ENCODE data around the gene CCT6B. TPM values are rescaled to one million over a fixed set of nuclear protein-coding genes. Genes with fewer than 3 reads are reported as not detected.
"Not testable (repeated sequence)": the region's sequence is repeated elsewhere in the genome, so short reads cannot be mapped to it uniquely, and the experiment has no call there.

The CCT6B gene
- total RNA-seq, 2 experiments from 2014 or later = 0.83 to 1.1 TPM

- DNase-seq = peak; percentile 95
- CTCF ChIA-PET = interaction anchor here (0.6 to 5.5 kb wide), 9 partner anchors 13 to 780 kb away, joined by 3 to 30 read pairs (median 5); partner anchors contain the start of genes RAD51D and RFFL
- Mint-ChIP-seq H3K4me3 (peak within 1 kb of the TSS; percentile 91), H3K27me3 (ENCODE audit: low read depth) (no peaks in the 10 kb centered on the region), H3K4me1 (ENCODE audit: low read depth) (peaks cover 34% of the 10 kb centered on the region), H3K9me3 (ENCODE audit: insufficient read depth) (no peaks in the 10 kb centered on the region), H3K27ac (peak within 1 kb of the TSS; percentile 97), H3K36me3 (ENCODE audit: low read depth) (peaks cover 16% of the 10 kb centered on the region)
- POLR2A ChIA-PET = interaction anchor here (0.6 to 3.4 kb wide), 8 partner anchors 14 to 278 kb away, joined by 3 to 23 read pairs (median 6); partner anchors contain the start of genes CCT6B, RFFL and ZNF830
- peak; percentile 87 for ATAC-seq
Observed at GRCh38 chr17:34980353-34980680, 19.1 kb upstream of the CCT6B start, which contains the start of gene LIG3. Gene LIG3 (plus strand): TSS chr17:34980512. CDS start chr17:34983006, 2,494 bp downstream.

DNA sequence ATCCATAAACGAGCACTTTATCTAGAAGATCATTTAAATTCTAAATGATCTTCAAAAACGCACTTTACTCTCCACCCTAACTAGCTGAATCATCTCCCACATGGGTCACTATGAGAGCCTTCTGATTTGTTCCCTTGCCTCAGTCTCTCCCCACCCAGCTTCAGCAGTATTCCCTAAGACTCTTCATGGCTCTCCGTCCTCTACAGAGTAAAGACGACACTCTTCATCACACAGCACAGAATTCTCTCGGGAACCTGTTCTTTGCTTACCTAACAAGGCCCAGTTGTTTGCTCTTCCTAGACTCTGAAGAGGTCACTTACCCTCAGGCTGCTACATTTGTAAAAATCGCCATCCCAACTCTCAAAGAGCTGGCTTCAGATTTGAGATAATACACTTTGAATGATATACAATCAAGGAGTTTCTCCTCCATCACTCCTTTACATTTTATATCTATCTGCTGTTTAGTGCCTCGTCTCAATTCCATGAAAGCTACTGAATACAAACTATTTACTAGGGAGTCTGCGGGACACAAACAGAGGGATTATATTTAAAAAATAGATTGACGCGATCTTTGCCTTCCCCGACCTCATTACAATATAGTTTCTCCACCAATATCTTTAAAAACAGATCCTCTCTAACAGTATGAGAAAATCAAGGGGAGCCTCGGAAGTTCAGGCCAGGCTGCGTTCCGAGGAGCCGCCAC, 18.5 kb upstream of the CCT6B start:
- Mint-ChIP-seq H3K27me3 (ENCODE audit: low read depth) (no peaks in the 10 kb centered on the region), H3K27ac (peak overlapping the region; percentile 97), H3K4me3 (peak overlapping the region; percentile 91), H3K4me1 (ENCODE audit: low read depth) (peaks cover 39% of the 10 kb centered on the region), H3K9me3 (ENCODE audit: insufficient read depth) (no peaks in the 10 kb centered on the region), H3K36me3 (ENCODE audit: low read depth) (peaks cover 11% of the 10 kb centered on the region)
- CTCF ChIA-PET = interaction anchor here (0.6 to 5.5 kb wide), 7 partner anchors 13 to 779 kb away, joined by 3 to 30 read pairs (median 5); partner anchors contain the start of genes RAD51D and RFFL
- no peak for DNase-seq
- POLR2A ChIA-PET = interaction anchor here (1.0 to 3.4 kb wide), 3 partner anchors 19 to 43 kb away, joined by 4 to 23 read pairs (median 13); partner anchors contain the start of genes CCT6B and ZNF830
- no peak for ATAC-seq

DNA sequence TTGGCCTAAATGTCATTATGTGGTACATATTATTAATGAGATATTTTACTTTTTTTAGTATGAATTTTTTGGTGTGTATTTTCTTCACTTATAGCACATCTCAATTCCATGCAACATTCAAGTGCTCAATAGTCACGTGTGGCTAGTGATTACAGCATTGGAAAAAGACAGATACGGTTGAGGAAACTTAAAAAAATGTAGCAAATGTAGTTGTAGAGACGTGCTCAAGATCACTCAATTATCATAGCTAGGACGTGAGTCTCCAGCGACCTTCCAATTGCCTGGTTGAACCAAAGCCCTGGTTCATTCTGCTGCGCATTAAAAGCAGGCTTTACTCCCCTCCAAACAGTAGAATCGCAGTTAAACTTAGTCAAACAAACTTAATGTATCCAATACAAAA, 17.9 kb upstream of the CCT6B start:
- DNase-seq = no peak
- peaks cover 9% of the 10 kb centered on the region for H3K36me3 Mint-ChIP-seq (ENCODE audit: low read depth)
- no peaks in the 10 kb centered on the region for H3K27me3 Mint-ChIP-seq (ENCODE audit: low read depth)
- no peak overlapping the region for H3K27ac Mint-ChIP-seq
- POLR2A ChIA-PET = interaction anchor here (3.4 kb wide), 1 partner anchor 18 kb away, joined by 23 read pairs; the partner anchor contains the start of genes CCT6B and ZNF830
- H3K4me3 Mint-ChIP-seq = no peak overlapping the region
- no peaks in the 10 kb centered on the region for H3K9me3 Mint-ChIP-seq (ENCODE audit: insufficient read depth)
- CTCF ChIA-PET = interaction anchor here (3.4 to 5.5 kb wide), 2 partner anchors 111 to 140 kb away, joined by 19 to 30 read pairs; partner anchors contain the start of gene RAD51D
- ATAC-seq = no peak
- H3K4me1 Mint-ChIP-seq (ENCODE audit: low read depth) = peaks cover 40% of the 10 kb centered on the region

- Mint-ChIP-seq H3K36me3 (ENCODE audit: low read depth) (no peaks in the 10 kb centered on the region), H3K4me1 (ENCODE audit: low read depth) (peaks cover 23% of the 10 kb centered on the region), H3K4me3 (no peak overlapping the region), H3K9me3 (ENCODE audit: insufficient read depth) (no peaks in the 10 kb centered on the region), H3K27ac (no peak overlapping the region), H3K27me3 (ENCODE audit: low read depth) (no peaks in the 10 kb centered on the region)
- CTCF ChIA-PET = interaction anchor here (1.3 to 2.7 kb wide), 2 partner anchors 114 to 144 kb away, joined by 3 to 12 read pairs; partner anchors contain the start of gene RAD51D
- POLR2A ChIA-PET = interaction anchor here (0.8 to 1.8 kb wide), 5 partner anchors 10 to 144 kb away, joined by 3 to 15 read pairs (median 4); partner anchors contain the start of genes CCT6B, RAD51D and ZNF830
- ATAC-seq = no peak
- no peak for DNase-seq
Observed at GRCh38 chr17:34974794-34975785, 13.8 kb upstream of the CCT6B start.

DNA sequence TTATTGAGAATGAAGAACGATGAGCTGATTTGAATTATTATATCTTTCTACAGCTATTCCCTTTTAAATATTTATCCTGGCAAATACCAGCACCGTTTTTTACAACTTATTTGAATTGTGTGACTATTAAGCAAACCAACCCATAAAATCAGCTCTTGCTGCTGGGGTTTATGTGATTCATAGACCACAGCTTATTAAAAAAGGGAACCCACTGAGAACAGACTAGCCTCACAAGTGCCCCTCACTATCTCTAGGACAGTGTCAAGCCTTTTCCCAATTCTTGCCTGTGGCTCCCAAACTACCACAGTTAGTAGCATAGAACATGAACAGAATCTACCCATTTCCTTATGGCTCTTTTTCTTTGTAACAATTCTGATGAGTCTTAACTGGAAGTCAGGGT, 12.9 kb upstream of the CCT6B start:
- Mint-ChIP-seq H3K4me3 (no peak overlapping the region), H3K27me3 (ENCODE audit: low read depth) (no peaks in the 10 kb centered on the region), H3K27ac (no peak overlapping the region), H3K4me1 (ENCODE audit: low read depth) (peaks cover 15% of the 10 kb centered on the region), H3K36me3 (ENCODE audit: low read depth) (no peaks in the 10 kb centered on the region), H3K9me3 (ENCODE audit: insufficient read depth) (no peaks in the 10 kb centered on the region)
- CTCF ChIA-PET = interaction anchor here (1.3 to 2.7 kb wide), 2 partner anchors 115 to 145 kb away, joined by 3 to 12 read pairs; partner anchors contain the start of gene RAD51D
- DNase-seq = peak; percentile 11
- ATAC-seq = no peak
- POLR2A ChIA-PET = interaction anchor here (0.8 to 1.8 kb wide), 4 partner anchors 9 to 17 kb away, joined by 3 to 15 read pairs (median 8); partner anchors contain the start of genes CCT6B and ZNF830

DNA sequence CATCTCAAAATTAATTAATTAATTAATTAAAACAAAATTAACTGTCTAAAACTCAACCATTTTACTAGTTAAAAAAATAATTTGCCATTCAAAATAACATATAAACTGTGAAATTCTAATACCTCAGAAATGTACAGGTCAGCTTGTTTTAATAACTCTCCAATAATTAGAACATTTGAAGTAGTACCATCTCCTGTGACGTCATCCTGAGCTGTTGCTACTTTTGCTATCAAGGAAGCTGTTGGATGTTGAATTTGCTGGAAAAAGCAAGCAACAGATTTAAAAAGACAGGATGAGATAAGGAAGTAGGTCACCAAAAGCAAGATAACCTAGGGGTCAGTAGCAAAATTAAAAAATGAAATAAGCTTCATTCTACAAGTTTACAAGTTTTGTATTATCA, 2.8 kb downstream of the CCT6B start:
- H3K9me3 Mint-ChIP-seq (ENCODE audit: insufficient read depth) = no peaks in the 10 kb centered on the region
- H3K36me3 Mint-ChIP-seq (ENCODE audit: low read depth) = peaks cover 8% of the 10 kb centered on the region
- H3K4me3 Mint-ChIP-seq = no peak overlapping the region
- CTCF ChIA-PET = interaction anchor here (1.1 kb wide), 1 partner anchor 162 kb away, joined by 3 read pairs; no protein-coding TSS in a partner anchor
- H3K4me1 Mint-ChIP-seq (ENCODE audit: low read depth) = peaks cover 18% of the 10 kb centered on the region
- H3K27ac Mint-ChIP-seq = no peak overlapping the region
- POLR2A ChIA-PET = no interaction called here
- H3K27me3 Mint-ChIP-seq (ENCODE audit: low read depth) = no peaks in the 10 kb centered on the region
- DNase-seq = no peak
- no peak for ATAC-seq

GRCh38 chr17:34950780-34951179, 10.5 kb downstream of the CCT6B start:
- H3K27ac Mint-ChIP-seq; DNase-seq; H3K4me1 Mint-ChIP-seq (ENCODE audit: low read depth); H3K4me3 Mint-ChIP-seq; H3K9me3 Mint-ChIP-seq (ENCODE audit: insufficient read depth); H3K27me3 Mint-ChIP-seq (ENCODE audit: low read depth); ATAC-seq; H3K36me3 Mint-ChIP-seq (ENCODE audit: low read depth); POLR2A ChIA-PET: not testable (repeated sequence)
- CTCF ChIA-PET = interaction anchor here (1.2 kb wide), 1 partner anchor 167 kb away, joined by 3 read pairs; no protein-coding TSS in a partner anchor

GRCh38 chr17:34930283-34930682, 31.0 kb downstream of the CCT6B start:
- Mint-ChIP-seq H3K36me3 (ENCODE audit: low read depth) (no peaks in the 10 kb centered on the region), H3K27me3 (ENCODE audit: low read depth) (peaks cover 9% of the 10 kb centered on the region), H3K4me3 (no peak overlapping the region), H3K9me3 (ENCODE audit: insufficient read depth) (no peaks in the 10 kb centered on the region), H3K27ac (no peak overlapping the region), H3K4me1 (ENCODE audit: low read depth) (no peaks in the 10 kb centered on the region)
- ATAC-seq = no peak
- ChIA-PET CTCF (no interaction called here), POLR2A (no interaction called here)
- no peak for DNase-seq

DNA sequence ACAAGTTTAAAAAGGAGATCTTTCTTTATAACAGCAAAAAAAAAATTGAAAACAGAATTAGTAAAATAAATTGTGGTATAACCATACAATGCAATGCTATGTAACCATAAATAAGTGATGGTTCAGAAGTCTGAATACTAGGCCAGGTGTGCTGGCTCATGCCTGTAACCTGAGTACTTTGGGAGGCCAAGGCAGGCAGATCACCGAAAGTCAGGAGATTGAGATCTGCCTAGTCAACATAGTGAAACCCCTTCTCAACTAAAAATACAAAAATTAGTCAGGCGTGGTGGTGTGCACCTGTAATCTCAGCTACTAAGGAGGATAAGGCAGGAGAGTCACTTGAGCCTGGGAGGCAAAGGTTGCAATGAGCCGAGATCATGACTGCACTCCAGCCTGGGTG, 34.6 kb downstream of the CCT6B start:
- no peaks in the 10 kb centered on the region for H3K9me3 Mint-ChIP-seq (ENCODE audit: insufficient read depth)
- ChIA-PET CTCF (no interaction called here), POLR2A (no interaction called here)
- DNase-seq (no peak), ATAC-seq (no peak)
- H3K27ac Mint-ChIP-seq = no peak overlapping the region
- peaks cover 6% of the 10 kb centered on the region for H3K27me3 Mint-ChIP-seq (ENCODE audit: low read depth)
- no peaks in the 10 kb centered on the region for H3K36me3 Mint-ChIP-seq (ENCODE audit: low read depth)
- no peak overlapping the region for H3K4me3 Mint-ChIP-seq
- no peaks in the 10 kb centered on the region for H3K4me1 Mint-ChIP-seq (ENCODE audit: low read depth)

DNA sequence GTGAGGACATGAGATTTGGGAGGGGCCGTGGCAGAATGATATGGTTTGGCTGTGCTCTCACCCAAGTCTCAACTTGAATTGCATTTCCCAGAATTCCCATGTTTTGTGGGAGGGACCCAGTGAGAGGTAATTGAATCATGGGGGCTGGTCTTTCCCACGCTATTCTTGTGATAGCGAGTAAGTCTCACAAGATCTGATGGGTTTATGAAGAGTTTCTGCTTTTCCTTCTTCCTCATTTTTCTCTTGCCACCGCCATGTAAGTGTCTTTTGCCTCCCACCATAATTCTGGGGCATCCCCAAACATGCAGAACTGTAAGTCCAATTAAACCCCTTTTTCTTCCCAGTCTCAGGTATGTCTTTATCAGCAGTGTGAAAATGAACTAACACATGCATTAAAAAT, 40.6 kb downstream of the CCT6B start:
- Mint-ChIP-seq H3K36me3 (ENCODE audit: low read depth) (no peaks in the 10 kb centered on the region), H3K4me1 (ENCODE audit: low read depth) (no peaks in the 10 kb centered on the region), H3K4me3 (no peak overlapping the region), H3K27me3 (ENCODE audit: low read depth) (no peaks in the 10 kb centered on the region), H3K9me3 (ENCODE audit: insufficient read depth) (no peaks in the 10 kb centered on the region), H3K27ac (no peak overlapping the region)
- ATAC-seq (no peak), DNase-seq (no peak)
- POLR2A ChIA-PET = no interaction called here
- CTCF ChIA-PET = no interaction called here

GRCh38 chr17:34917381-34917780, 43.9 kb downstream of the CCT6B start:
- CTCF ChIA-PET = no interaction called here
- no peak for ATAC-seq
- Mint-ChIP-seq H3K27ac (no peak overlapping the region), H3K27me3 (ENCODE audit: low read depth) (no peaks in the 10 kb centered on the region), H3K9me3 (ENCODE audit: insufficient read depth) (no peaks in the 10 kb centered on the region), H3K4me3 (no peak overlapping the region), H3K36me3 (ENCODE audit: low read depth) (no peaks in the 10 kb centered on the region), H3K4me1 (ENCODE audit: low read depth) (no peaks in the 10 kb centered on the region)
- POLR2A ChIA-PET = no interaction called here
- DNase-seq = no peak
